SIG-M5 treated with dmso at 0.1 percent for 504 hours (cell line): ENCODE results near the gene F10.

Experiments
- DNase-seq: peaks from one replicate; lab custom pipeline; 2025; ENCODE audit not compliant: unreplicated experiment; lab: John Stamatoyannopoulos, UW

Gene F10

GRCh38 chr13:113115363-113116205 is 7.0 kb upstream of the F10 start:
- no peak for DNase-seq

GRCh38 chr13:113116206-113116800 is 6.3 kb upstream of the F10 start:
- no peak for DNase-seq

- DNase-seq, result no peak
Observed at GRCh38 chr13:113116871-113117271, 5.7 kb upstream of the F10 start.

GRCh38 chr13:113117335-113117872 is 5.2 kb upstream of the F10 start:
- no peak for DNase-seq

- DNase-seq, result no peak
Observed at GRCh38 chr13:113117911-113118260, 4.7 kb upstream of the F10 start.

GRCh38 chr13:113118261-113119021 is 4.2 kb upstream of the F10 start:
- no peak for DNase-seq

GRCh38 chr13:113119166-113119821 is 3.3 kb upstream of the F10 start:
- no peak for DNase-seq

- DNase-seq, result no peak
Observed at GRCh38 chr13:113119822-113120189, 2.8 kb upstream of the F10 start.

GRCh38 chr13:113120300-113121182 is 2.1 kb upstream of the F10 start:
- DNase-seq, result no peak

GRCh38 chr13:113121183-113121927 is 1.2 kb upstream of the F10 start:
- DNase-seq, result no peak

- no peak for DNase-seq
Observed at GRCh38 chr13:113121928-113122471, 599 bp upstream of the F10 start.

GRCh38 chr13:113123226-113124201 is 915 bp downstream of the F10 start:
- DNase-seq, result no peak

GRCh38 chr13:113124211-113124970 is 1.8 kb downstream of the F10 start:
- DNase-seq, result no peak

- no peak for DNase-seq
Observed at GRCh38 chr13:113125506-113126264, 3.1 kb downstream of the F10 start.

GRCh38 chr13:113126265-113127150 is 3.9 kb downstream of the F10 start:
- DNase-seq, result no peak

- no peak for DNase-seq
Observed at GRCh38 chr13:113129480-113129879, 6.9 kb downstream of the F10 start.
